Fibroblast of the aortic adventitia (primary cell): Measurements from ENCODE around the gene SFSWAP. TPM values are rescaled to one million over a fixed set of nuclear protein-coding genes. Genes with fewer than 3 reads are reported as not detected.

Source experiments
- DNase-seq: peaks from one replicate; pipeline ENCODE4 v3.0.0-alpha.2; 2010; ENCODE audit warnings: low read depth
- H3K4me3 ChIP-seq: 2 replicates; pipeline ENCODE4 v1.5.1; 2011; ENCODE audit warnings: low read depth, mild to moderate bottlenecking, control low read depth, low read length, moderate library complexity
- CTCF ChIP-seq: IDR thresholded peaks from 2 replicates; pipeline ENCODE4 v1.5.1; 2011; ENCODE audit warnings: mild to moderate bottlenecking, low read length, control low read depth, inconsistent platforms; ENCODE audit not compliant: insufficient read depth
- total RNA-seq: library from RNA; depleted of rRNA; stranded (reverse); fragments of >200 nt; gene quantifications from 2 replicates; pipeline ENCODE4 v1.2.3, GENCODE V29; 2012; ENCODE audit warnings: low replicate concordance

SFSWAP gene
- total RNA-seq, 1 donor, result 27.0 TPM

DNA sequence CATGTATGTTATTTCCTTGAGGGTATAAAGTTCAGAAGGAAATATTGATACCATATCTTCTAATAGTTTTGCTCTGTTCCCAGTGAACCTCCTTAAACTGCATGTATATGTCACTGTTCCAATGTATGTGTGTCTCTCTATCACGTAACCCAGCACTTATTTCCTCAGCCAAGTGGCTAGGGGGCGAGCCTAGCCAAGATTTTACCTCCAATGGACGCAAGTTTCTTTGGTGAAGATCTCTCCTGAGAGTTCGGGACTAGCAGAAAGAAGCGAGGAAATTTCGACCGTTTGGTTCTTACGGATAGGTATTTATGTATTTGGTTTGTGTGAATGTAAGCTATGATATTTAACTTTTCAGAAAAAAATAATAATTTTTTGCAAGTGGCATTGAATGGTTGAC lies 2.5 kb downstream of the SFSWAP start:
- DNase-seq, result no peak
- no peak overlapping the region for H3K4me3 ChIP-seq
- no peak for TF ChIP-seq CTCF

- no peak for TF ChIP-seq CTCF
- DNase-seq, result no peak
- H3K4me3 ChIP-seq, result no peak overlapping the region
Observed at GRCh38 chr12:131714759-131715158, 3.9 kb downstream of the SFSWAP start.

- H3K4me3 ChIP-seq, result no peak overlapping the region
- TF ChIP-seq CTCF, result no peak
- DNase-seq, result no peak
Observed at GRCh38 chr12:131716282-131716681, 5.4 kb downstream of the SFSWAP start.

DNA sequence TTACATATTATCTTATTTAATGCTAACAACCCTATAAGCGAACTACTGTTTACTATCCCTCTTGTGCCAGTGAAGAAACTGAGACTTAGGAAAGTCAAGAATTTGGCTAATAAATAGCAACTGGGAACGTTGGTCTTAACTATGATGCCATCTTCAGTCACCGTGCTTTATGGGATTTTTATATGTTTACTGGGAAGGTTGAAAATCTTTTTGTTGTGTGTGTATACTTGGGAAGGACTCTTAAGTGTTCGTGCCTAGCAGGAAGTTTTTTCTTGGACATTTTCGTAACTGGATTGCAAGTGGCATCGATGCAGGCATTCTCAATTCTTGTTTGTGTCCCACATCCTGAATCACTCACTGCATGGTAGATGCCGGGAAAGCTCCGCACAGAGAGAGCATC lies 9.4 kb downstream of the SFSWAP start:
- no peak overlapping the region for H3K4me3 ChIP-seq

DNA sequence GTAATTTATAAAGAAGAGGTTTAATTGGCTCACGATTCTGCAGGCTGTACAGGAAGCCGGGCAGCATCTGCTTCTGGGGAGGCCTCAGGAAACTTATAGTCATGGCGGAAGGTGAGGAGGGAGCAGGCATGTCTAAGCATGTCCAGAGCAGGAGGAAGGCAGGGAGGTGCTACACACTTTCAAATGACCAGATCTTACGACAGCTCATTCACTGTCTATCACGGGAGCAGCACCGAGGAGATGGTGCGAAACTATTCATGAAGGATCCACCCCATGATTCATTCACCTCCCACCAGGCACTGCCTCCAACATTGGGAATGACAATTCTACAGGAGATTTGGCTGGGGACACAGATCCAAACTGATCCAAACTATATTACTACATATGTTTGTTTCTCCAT lies 10.0 kb downstream of the SFSWAP start:
- TF ChIP-seq CTCF, result no peak
- H3K4me3 ChIP-seq, result no peak overlapping the region
- DNase-seq, result no peak

More for the DNA sequence above, 9.4 kb downstream of the SFSWAP start:
- no peak for TF ChIP-seq CTCF
- no peak for DNase-seq

GRCh38 chr12:131721548-131721947 lies 10.7 kb downstream of the SFSWAP start:
- no peak for DNase-seq
- TF ChIP-seq CTCF, result no peak
- no peak overlapping the region for H3K4me3 ChIP-seq

DNA sequence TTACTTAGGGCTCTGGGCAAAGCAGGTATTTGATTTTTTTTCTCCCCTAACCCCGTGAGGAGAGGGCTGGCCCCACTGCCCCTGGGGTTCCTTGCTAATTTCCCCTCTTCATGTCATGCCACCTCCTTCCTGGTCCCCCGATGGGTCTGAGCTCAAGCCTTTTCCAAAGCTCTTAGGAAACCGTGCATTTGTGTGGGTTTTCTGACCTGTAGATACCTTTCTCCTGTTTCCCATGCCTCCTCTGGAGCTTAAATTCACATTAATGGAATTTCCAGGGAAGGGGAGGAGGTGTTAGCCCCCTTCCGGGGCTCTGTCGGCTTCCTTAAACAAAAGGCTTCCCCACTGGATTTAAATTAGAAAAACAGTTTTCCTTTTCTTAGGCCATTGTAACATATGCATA lies 12.6 kb downstream of the SFSWAP start:
- H3K4me3 ChIP-seq, result no peak overlapping the region
- TF ChIP-seq CTCF, result no peak
- DNase-seq, result no peak
